ENCODE data around the gene RBBP8NL. TPM values are rescaled to one million over a fixed set of nuclear protein-coding genes. Genes with fewer than 3 reads are reported as not detected.

RBBP8NL gene
- total RNA-seq, 1 experiment from 2014 or later: 0.28 TPM

DNA sequence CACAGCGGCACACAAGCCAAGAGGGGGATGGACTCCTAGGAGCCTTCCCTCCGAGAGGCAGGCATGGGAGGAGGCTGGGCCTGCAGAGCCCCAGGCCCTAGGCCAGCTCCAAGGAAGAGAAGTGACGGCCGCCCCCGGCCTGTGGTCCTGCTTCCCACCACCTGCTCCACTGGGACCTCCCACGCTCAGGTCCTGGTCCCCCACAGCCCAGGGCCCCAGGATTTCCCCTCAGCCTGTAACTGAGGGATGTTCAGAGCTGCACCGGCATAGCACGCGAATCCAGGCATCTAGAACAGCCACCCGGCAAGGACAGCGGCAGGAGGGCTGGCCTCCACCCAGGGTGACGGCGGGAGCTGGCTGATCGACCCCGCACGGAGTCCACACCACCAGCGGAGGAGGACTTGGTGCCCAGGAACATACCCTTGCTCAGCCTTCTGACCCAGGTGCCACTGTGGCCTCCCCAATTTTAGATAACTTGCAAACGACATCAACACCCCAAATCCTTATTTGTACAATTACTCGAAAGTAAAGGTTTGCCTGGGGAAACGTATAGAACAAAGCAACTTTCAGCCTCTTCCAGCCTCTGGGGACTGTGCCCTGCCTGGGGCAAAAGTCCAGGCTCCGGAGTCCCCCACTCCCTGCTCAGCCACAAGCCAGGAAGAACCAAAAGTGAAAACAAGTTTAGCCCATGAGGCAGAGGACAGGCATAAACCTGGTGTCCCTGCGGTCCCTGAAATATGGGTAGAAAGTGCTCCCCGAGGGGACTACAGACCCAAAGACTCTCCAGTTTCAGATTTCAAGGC is 45.0 kb upstream of the RBBP8NL start:
- no peak overlapping the region for H4K5ac ChIP-seq (ENCODE audit: insufficient read length, low read depth, low read length)
- no peak for DNase-seq
- H4K8ac ChIP-seq (replicated peaks; ENCODE audit: insufficient read length, low read depth, low read length): no peak overlapping the region
- H3K27me3 Mint-ChIP-seq (ENCODE audit: low read depth): peaks cover 66% of the 10 kb centered on the region
- no peak overlapping the region for H3K9ac ChIP-seq (ENCODE audit: extremely low read depth, insufficient read length, low read length)
- H4K91ac ChIP-seq (ENCODE audit: insufficient read length, low read depth, low read length): no peak overlapping the region
- H3K4me2 ChIP-seq (ENCODE audit: insufficient read depth, insufficient read length, low read length): no peak overlapping the region
- H2BK5ac ChIP-seq (ENCODE audit: insufficient read length, low read length): no peak overlapping the region
- H3K36me3 Mint-ChIP-seq (ENCODE audit: insufficient read depth in 1 of 3, low read depth in 3 of 3): no peaks in the 10 kb centered on the region; a peak in 1 of 7 replicates
- no peak overlapping the region for H3K18ac ChIP-seq (ENCODE audit: insufficient read length, low read depth, low read length)
- no peak overlapping the region for H3T11ph ChIP-seq (ENCODE audit: low read length)
- H3K23me2 ChIP-seq (ENCODE audit: insufficient read length, low read depth, low read length, poor library complexity, severe bottlenecking): peaks cover 11% of the 10 kb centered on the region
- H2BK120ac ChIP-seq (ENCODE audit: low read depth, low read length, poor library complexity, severe bottlenecking): no peak overlapping the region
- no CpG with 5 or more reads among the region's 23 CpGs for WGBS (ENCODE audit: extremely low coverage, insufficient read length, low lambda C conversion rate)
- no peaks in the 10 kb centered on the region for H3K79me2 ChIP-seq (ENCODE audit: insufficient read depth, low read length)
- peaks cover 6 to 25% of the 10 kb centered on the region in 2 experiments; a peak in 3 of 4 replicates for H3K4me1 Mint-ChIP-seq
- H3K4me1 ChIP-seq (ENCODE audit: insufficient read depth, low read length): no peaks in the 10 kb centered on the region
- no peak for TF ChIP-seq CTCF (conservative IDR thresholded peaks at IDR 0.05)
- no peak overlapping the region for H2BK15ac ChIP-seq (ENCODE audit: low read depth, low read length)
- no peak overlapping the region for H2AFZ ChIP-seq (ENCODE audit: low read length)
- no peak overlapping the region for H3K27ac ChIP-seq (ENCODE audit: insufficient read length, low read depth, low read length)
- no peak overlapping the region for H3K4ac ChIP-seq (ENCODE audit: low read depth, low read length)
- no peak overlapping the region for H2AK5ac ChIP-seq (ENCODE audit: insufficient read length, low read length)
- H3K23ac ChIP-seq (ENCODE audit: insufficient read length, low read depth, low read length): no peak overlapping the region
- H3K14ac ChIP-seq (ENCODE audit: insufficient read depth, low read length): no peak overlapping the region
- no peak overlapping the region for H3K4me3 Mint-ChIP-seq
- no peak overlapping the region for H2BK12ac ChIP-seq (ENCODE audit: insufficient read length, low read depth, low read length)
- H3K79me1 ChIP-seq (ENCODE audit: insufficient read depth, low read depth, low read length, poor library complexity, severe bottlenecking): no peaks in the 10 kb centered on the region
- no peaks in the 10 kb centered on the region for H4K20me1 ChIP-seq (ENCODE audit: control insufficient read depth, insufficient read depth, insufficient read length)
- H3K27ac Mint-ChIP-seq: no peak overlapping the region; a peak in 1 of 7 replicates
- H3K9me3 Mint-ChIP-seq: no peaks in the 10 kb centered on the region
- H3K56ac ChIP-seq (ENCODE audit: insufficient read length, low read depth, low read length): no peak overlapping the region
- no peak overlapping the region for H2BK20ac ChIP-seq (ENCODE audit: low read depth, low read length, poor library complexity, severe bottlenecking)
- no peaks in the 10 kb centered on the region for H3K9me3 ChIP-seq (ENCODE audit: control insufficient read depth, low read depth, low read length)
- H3K27me3 ChIP-seq (ENCODE audit: insufficient read depth, low read length): peaks cover 22% of the 10 kb centered on the region

Measured in H9 (cell line).